Measurements from ENCODE around the gene CD3E.

DNA sequence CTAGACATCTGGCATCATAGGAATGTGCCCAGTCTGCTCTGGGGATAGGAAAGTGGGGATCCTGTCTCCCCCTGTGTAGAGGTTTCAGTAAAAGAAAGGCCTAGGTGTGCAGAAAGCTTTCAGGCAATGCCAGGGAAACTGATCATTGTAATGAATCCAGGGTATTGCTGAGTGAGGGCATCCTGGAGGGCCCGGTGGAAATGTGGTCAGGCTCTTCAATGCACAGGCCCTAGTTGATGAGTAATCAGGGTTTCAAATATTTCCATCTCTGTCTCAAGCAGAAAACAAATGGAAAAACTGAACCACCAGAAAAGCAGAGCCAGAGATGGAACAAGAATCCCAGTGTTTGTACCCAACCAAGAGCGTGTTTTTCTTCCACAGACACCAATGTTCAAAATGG is 2.0 kb downstream of the CD3E start:
- TF ChIP-seq POLR2AphosphoS5 (IDR thresholded peaks at IDR 0.05; ENCODE audit: borderline replicate concordance, low read depth, low read length) (no peak), EZH2 (IDR thresholded peaks at IDR 0.05) (no peak)

Data from SK-N-MC (cell line).